ENCODE data around the gene TAX1BP1.

Gene TAX1BP1

DNA sequence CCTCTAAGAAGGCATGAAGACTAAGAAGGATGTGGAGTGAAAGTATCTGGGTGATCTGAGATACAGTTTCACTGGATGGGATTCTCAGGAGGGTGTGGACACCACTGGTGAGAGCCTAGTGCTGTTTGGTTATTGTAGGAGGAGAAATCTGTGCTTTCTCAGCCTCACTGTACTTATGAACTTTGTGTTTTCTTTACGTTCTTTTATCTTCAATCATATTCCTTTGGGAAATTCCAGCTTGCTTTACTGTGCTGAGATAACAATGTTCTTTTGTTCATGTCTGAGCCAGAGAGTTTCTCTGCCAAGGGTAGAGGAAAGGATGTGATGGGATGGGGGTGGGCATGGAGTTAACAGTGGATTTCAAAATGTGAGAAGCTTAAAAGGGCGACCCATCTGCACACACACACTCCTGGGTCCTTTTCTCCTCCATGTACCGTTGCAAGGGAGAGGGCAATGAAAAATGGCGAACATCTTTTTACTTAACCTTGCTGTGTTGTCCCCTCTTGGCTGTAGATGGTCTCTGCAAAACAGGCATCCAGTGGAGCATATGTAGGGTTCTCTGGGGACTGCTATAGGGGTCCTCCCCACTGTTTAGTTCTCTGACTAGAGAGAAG, 25.0 kb upstream of the TAX1BP1 start:
- no peak overlapping the region for H3K4me3 ChIP-seq (ENCODE audit: low read depth, low read length)
- no peak for TF ChIP-seq CTCF (IDR thresholded peaks at IDR 0.05; ENCODE audit: borderline replicate concordance, insufficient read depth, low read depth, low read length)

GRCh38 chr7:27723085-27723484, 16.9 kb upstream of the TAX1BP1 start:
- TF ChIP-seq CTCF (IDR thresholded peaks at IDR 0.05; ENCODE audit: borderline replicate concordance, insufficient read depth, low read depth, low read length), result no peak
- no peak overlapping the region for H3K4me3 ChIP-seq (ENCODE audit: low read depth, low read length)

- H3K4me3 ChIP-seq (ENCODE audit: low read depth, low read length), result no peak overlapping the region
- no peak for TF ChIP-seq CTCF (IDR thresholded peaks at IDR 0.05; ENCODE audit: borderline replicate concordance, insufficient read depth, low read depth, low read length)
Observed at GRCh38 chr7:27727058-27727457, 12.9 kb upstream of the TAX1BP1 start.

GRCh38 chr7:27730112-27730511, 9.8 kb upstream of the TAX1BP1 start:
- no peak overlapping the region for H3K4me3 ChIP-seq (ENCODE audit: low read depth, low read length)
- TF ChIP-seq CTCF (IDR thresholded peaks at IDR 0.05; ENCODE audit: borderline replicate concordance, insufficient read depth, low read depth, low read length), result no peak

- H3K4me3 ChIP-seq (ENCODE audit: low read depth, low read length), result no peak overlapping the region
- TF ChIP-seq CTCF (IDR thresholded peaks at IDR 0.05; ENCODE audit: borderline replicate concordance, insufficient read depth, low read depth, low read length), result no peak
Observed at GRCh38 chr7:27734583-27734982, 5.4 kb upstream of the TAX1BP1 start.

DNA sequence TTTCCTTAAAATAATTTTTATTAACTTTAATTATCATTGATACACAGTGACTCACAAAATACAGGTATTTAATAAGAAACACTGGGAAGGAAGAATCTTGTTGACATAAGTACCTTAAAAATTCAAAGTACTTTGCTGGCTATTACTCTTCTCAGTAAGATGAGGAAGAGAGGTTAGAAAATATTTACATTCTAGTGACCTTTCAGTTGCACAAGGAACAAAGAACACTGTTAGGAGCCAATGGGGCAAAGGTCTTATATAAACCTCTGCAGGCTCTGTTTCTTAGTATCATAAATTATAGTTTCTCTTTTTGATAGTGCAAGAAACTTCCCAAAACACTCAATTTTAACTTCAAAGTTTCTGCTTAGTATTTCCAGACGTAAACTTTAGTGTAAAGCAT, 4.8 kb upstream of the TAX1BP1 start:
- no peak overlapping the region for H3K4me3 ChIP-seq (ENCODE audit: low read depth, low read length)
- TF ChIP-seq CTCF (IDR thresholded peaks at IDR 0.05; ENCODE audit: borderline replicate concordance, insufficient read depth, low read depth, low read length), result no peak

- TF ChIP-seq CTCF (IDR thresholded peaks at IDR 0.05; ENCODE audit: borderline replicate concordance, insufficient read depth, low read depth, low read length), result no peak
- H3K4me3 ChIP-seq (ENCODE audit: low read depth, low read length), result no peak overlapping the region
Observed at GRCh38 chr7:27735831-27736230, 4.1 kb upstream of the TAX1BP1 start.
